KOPT-K1 (cell line): ENCODE results near the gene ADGRE2.

ENCODE experiments used
- H3K27ac ChIP-seq: fragments of 200-600 bp; sonication (generic); 2 replicates; pipeline ENCODE4 v1.5.1; 2016; ENCODE audit warnings: antibody characterized with exemption, mild to moderate bottlenecking, low read depth, low read length; ENCODE audit not compliant: poor library complexity, severe bottlenecking
- H3K36me3 ChIP-seq: fragments of 200-600 bp; sonication (generic); 2 replicates; pipeline ENCODE4 v1.5.1; 2017; ENCODE audit warnings: antibody characterized with exemption, mild to moderate bottlenecking, low read length, moderate library complexity; ENCODE audit not compliant: insufficient read depth
- H3K9me3 ChIP-seq: fragments of 200-600 bp; sonication (generic); 2 replicates; pipeline ENCODE4 v1.5.1; 2017; ENCODE audit warnings: antibody characterized with exemption, low read length, mild to moderate bottlenecking; ENCODE audit not compliant: insufficient read depth, poor library complexity, severe bottlenecking

Gene ADGRE2

GRCh38 chr19:14731200-14731599 is 47.2 kb downstream of the ADGRE2 start:
- Histone ChIP-seq H3K27ac (no peak overlapping the region), H3K9me3 (peaks cover 22% of the 10 kb centered on the region), H3K36me3 (no peaks in the 10 kb centered on the region)

GRCh38 chr19:14728595-14728994 is 49.8 kb downstream of the ADGRE2 start:
- Histone ChIP-seq H3K36me3 (no peaks in the 10 kb centered on the region), H3K27ac (no peak overlapping the region), H3K9me3 (peaks cover 29% of the 10 kb centered on the region)

DNA sequence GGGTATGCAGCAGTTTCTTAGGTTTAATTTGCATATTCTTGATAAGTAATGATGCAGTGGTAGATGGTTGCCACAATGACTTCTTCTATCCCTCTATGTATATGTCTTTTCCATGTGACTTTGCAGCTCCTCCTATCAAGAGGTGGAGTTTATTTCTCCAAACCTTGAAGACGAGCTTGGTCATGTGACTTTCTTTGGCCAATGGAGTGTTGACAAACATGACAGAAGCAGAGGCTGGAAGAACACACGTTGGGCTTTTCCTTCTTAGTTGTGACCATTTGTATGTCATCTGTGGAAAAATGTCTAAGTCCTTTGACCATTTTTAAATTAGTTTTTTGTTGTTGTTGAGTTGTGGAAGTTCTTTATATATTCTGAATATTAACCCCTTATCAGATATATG is 56.2 kb downstream of the ADGRE2 start:
- H3K27ac ChIP-seq = no peak overlapping the region
- peaks cover 22% of the 10 kb centered on the region for H3K36me3 ChIP-seq
- peaks cover 50% of the 10 kb centered on the region for H3K9me3 ChIP-seq

GRCh38 chr19:14719162-14719561 is 59.2 kb downstream of the ADGRE2 start:
- Histone ChIP-seq H3K27ac (no peak overlapping the region), H3K36me3 (peaks cover 39% of the 10 kb centered on the region), H3K9me3 (peaks cover 59% of the 10 kb centered on the region)

DNA sequence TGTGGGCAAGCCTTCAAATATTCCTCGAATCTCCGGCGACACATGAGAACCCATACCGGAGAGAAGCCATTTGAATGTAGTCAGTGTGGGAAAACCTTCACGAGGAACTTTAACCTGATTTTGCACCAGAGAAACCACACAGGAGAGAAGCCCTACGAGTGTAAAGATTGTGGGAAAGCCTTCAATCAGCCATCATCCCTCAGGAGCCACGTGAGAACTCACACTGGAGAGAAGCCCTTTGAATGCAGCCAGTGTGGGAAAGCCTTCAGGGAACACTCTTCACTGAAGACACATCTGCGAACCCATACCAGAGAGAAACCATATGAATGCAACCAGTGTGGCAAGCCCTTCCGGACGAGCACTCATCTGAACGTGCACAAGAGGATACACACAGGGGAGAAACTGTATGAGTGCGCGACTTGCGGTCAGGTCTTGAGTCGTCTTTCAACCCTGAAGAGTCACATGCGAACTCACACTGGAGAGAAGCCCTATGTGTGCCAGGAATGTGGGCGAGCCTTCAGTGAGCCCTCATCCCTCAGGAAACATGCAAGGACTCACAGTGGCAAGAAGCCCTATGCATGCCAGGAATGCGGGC is 59.7 kb downstream of the ADGRE2 start:
- peaks cover 59% of the 10 kb centered on the region for H3K9me3 ChIP-seq
- peaks cover 39% of the 10 kb centered on the region for H3K36me3 ChIP-seq
- H3K27ac ChIP-seq = no peak overlapping the region

GRCh38 chr19:14715841-14716240 is 62.5 kb downstream of the ADGRE2 start:
- H3K9me3 ChIP-seq = peaks cover 54% of the 10 kb centered on the region
- H3K27ac ChIP-seq = no peak overlapping the region
- H3K36me3 ChIP-seq = peaks cover 39% of the 10 kb centered on the region

GRCh38 chr19:14704450-14704849 is 73.9 kb downstream of the ADGRE2 start:
- Histone ChIP-seq H3K27ac (no peak overlapping the region), H3K9me3 (peaks cover 12% of the 10 kb centered on the region), H3K36me3 (peaks cover 26% of the 10 kb centered on the region; the same call in 1 of the 2 replicates)

- H3K27ac ChIP-seq = no peak overlapping the region
- H3K9me3 ChIP-seq = peaks cover 12% of the 10 kb centered on the region
- H3K36me3 ChIP-seq = peaks cover 27% of the 10 kb centered on the region; the same call in 1 of the 2 replicates
Observed at GRCh38 chr19:14703833-14704232, 74.5 kb downstream of the ADGRE2 start.

GRCh38 chr19:14700711-14701375 is 77.5 kb downstream of the ADGRE2 start:
- Histone ChIP-seq H3K9me3 (peaks cover 12% of the 10 kb centered on the region), H3K36me3 (peaks cover 23% of the 10 kb centered on the region; the same call in 1 of the 2 replicates), H3K27ac (no peak overlapping the region)

DNA sequence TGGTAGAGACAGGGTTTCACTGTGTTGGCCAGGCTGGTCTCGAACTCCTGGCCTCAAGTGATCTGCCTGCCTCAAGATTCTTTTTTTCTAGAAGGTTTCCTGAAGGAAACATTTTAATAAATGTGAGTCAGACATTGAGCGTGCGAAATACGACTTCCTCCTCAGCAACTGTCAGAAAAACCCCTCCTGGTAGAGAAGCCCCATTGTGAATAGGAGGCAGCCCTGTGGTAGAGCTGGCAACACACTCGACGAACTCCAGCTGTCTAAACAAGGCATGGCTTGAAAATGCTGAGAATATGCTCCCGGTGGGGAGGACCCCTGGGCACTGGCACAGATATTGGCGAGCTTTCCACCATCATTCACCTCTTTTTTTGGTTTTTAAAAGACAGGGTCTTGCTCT is 78.7 kb downstream of the ADGRE2 start:
- Histone ChIP-seq H3K9me3 (peaks cover 12% of the 10 kb centered on the region), H3K27ac (no peak overlapping the region), H3K36me3 (peaks cover 30% of the 10 kb centered on the region; the same call in 1 of the 2 replicates)

DNA sequence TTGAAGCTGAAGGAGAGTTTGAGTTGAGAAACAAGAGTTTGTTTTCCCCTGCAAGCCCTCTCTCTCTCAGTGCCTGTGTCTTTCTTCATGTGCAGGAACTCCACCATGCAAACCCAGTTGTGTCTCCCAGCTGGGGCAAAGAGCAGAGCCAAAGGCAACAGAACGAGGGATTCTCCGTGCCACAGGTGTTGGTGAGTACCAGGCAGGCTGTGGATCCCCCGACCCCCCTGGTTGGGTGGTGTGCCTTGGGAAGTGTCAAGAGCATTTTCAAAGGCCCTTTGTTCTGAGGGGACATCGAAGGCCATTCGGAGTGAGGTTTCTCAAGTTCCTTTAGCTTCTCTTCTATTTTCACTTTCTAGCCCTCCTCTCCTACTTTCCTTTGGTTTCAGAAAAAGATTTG is 82.9 kb downstream of the ADGRE2 start:
- Histone ChIP-seq H3K36me3 (peaks cover 21% of the 10 kb centered on the region; the same call in 1 of the 2 replicates), H3K9me3 (no peaks in the 10 kb centered on the region), H3K27ac (no peak overlapping the region)

DNA sequence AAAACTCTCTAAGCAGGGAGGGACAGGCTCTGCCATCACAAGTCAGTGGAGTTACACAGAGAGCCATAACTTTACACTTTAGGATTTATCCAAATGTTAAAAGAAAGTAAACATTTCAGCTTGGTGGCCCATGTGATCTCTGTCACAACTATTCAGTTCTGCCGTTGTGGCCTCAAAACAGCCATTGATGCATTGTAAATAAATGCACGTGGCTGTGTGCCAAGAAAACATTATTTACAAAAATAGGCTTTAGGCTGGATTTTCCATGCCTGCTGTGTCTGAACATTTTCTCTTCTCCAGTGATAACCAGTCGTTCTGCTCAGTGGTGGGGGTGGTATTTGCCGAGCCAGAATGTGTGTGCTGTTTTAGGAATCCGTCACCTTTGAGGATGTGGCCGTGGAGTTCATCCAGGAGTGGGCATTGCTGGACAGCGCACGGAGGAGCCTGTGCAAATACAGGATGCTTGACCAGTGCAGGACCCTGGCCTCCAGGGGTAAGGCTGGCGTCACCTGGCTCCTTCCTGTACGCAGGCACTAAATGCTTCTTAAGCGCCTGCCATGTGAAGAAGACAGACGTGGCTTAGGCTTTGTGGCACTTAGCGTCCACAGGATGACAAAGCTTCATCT is 83.6 kb downstream of the ADGRE2 start:
- no peak overlapping the region for H3K27ac ChIP-seq
- H3K36me3 ChIP-seq = peaks cover 20% of the 10 kb centered on the region; the same call in 1 of the 2 replicates
- no peaks in the 10 kb centered on the region for H3K9me3 ChIP-seq

- Histone ChIP-seq H3K9me3 (no peaks in the 10 kb centered on the region), H3K27ac (peak within 1 kb of the TSS; percentile 86), H3K36me3 (0 out of 2 replicates have a peak, but pooled peaks cover under 1% of the 10 kb centered on the region)
Observed at GRCh38 chr19:14689598-14690503, 88.5 kb downstream of the ADGRE2 start, which contains the start of gene ZNF333. Gene ZNF333 (plus strand): TSS chr19:14690048. CDS start chr19:14693492, 3,444 bp downstream.

GRCh38 chr19:14686411-14686810 is 91.9 kb downstream of the ADGRE2 start:
- H3K9me3 ChIP-seq = no peaks in the 10 kb centered on the region
- no peaks in the 10 kb centered on the region for H3K36me3 ChIP-seq
- no peak overlapping the region for H3K27ac ChIP-seq

- Histone ChIP-seq H3K27ac (no peak overlapping the region), H3K36me3 (no peaks in the 10 kb centered on the region), H3K9me3 (no peaks in the 10 kb centered on the region)
Observed at GRCh38 chr19:14683439-14683838, 94.9 kb downstream of the ADGRE2 start.
